Heart left ventricle (tissue), 13 donors: ENCODE data around the gene SHLD1.

Experiments
- CTCF ChIP-seq, 12 donors: fragments of 200-600 bp; sonication (generic) in 4 of 12; IDR thresholded peaks; one replicate each; pipeline versions ENCODE4 v1.5.0 to v1.8.0; 2018 to 2022; ENCODE audit warnings: antibody characterized with exemption in 12 of 12, mild to moderate bottlenecking in 5 of 12
- POLR2A ChIP-seq, 2 donors: fragments of 450-650 bp; IDR thresholded peaks; one replicate each; pipeline ENCODE4 v1.6.1; 2017; ENCODE audit warnings: antibody characterized with exemption in 2 of 2, mild to moderate bottlenecking in 2 of 2, moderate library complexity in 2 of 2
- donor health status: ischemic (EF 13 %, LVEDD 7.1; RV severe dilation, severe dysfunction).
- donor health status: DM: no; HTN: yes; CAD: no.
- donor health status: DM: no; HTN: no; CAD: no.
- donor health status: ischemic (EF 25% LVEDD 6.9; RV normal size, moderate dysfunction).
- donor health status: ischemic (EF 25% LVEDD 5.7; RV mildly dilated, moderate dysfunction).
- donor health status: ischemic (EF 35%, LVEDD 5.7; RV mildly dilated, moderate dysfunction).
- donor health status: nonischemic (EF 11% LVEDD 7.7; RV severe dilation, severe dysfunction).
- donor health status: DM: yes; HTN: yes; CAD: no.
- donor health status: PGD.
- donor health status: ischemic (EF 29% LVEDD 5.4; RV normal size, mild dysfunction).
- donor health status: nonischemic (EF 23%, LVEDD 6.1; RV moderate dilation, normal function).

- TF ChIP-seq CTCF (IDR thresholded peaks at IDR 0.05) (no peak), POLR2A (IDR thresholded peaks at IDR 0.05) (no peak)
Observed at GRCh38 chr20:5887386-5887785, 137.2 kb downstream of the SHLD1 start.
